ENCODE data around the gene CFAP221. TPM values are rescaled to one million over a fixed set of nuclear protein-coding genes. Genes with fewer than 3 reads are reported as not detected.

Gene CFAP221
- polyA plus RNA-seq, 3 donors from 2014 or later, result not detected

DNA sequence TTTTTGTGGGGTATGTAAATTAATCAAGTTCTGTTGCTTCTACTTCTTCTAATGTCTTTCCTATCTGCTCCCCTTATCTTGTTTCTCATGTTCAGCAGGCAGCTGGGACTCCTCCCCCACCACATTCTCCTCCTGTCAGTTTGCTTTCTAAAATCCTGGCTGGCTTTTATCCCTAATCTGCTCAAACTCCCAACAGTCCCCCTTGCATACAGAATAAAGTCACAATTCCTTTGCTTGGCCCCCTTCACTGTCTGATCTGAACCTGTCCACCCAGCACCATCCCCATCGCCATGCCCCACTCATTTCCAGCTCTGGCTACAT, 2.2 kb downstream of the CFAP221 start:
- Mint-ChIP-seq H3K4me3 (no peak overlapping the region), H3K27me3 (ENCODE audit: low read depth in 3 of 3) (peaks cover 15 to 33% (median 26%) of the 10 kb centered on the region in 3 donors), H3K9me3 (peaks cover 0 to 7% (median 0%) of the 10 kb centered on the region in 6 donors), H3K4me1 (peaks cover 9 to 13% of the 10 kb centered on the region in 2 donors), H3K27ac (no peak overlapping the region), H3K36me3 (peaks cover 0 to 4% (median 3%) of the 10 kb centered on the region in 3 donors)
- DNase-seq, result no peak

DNA sequence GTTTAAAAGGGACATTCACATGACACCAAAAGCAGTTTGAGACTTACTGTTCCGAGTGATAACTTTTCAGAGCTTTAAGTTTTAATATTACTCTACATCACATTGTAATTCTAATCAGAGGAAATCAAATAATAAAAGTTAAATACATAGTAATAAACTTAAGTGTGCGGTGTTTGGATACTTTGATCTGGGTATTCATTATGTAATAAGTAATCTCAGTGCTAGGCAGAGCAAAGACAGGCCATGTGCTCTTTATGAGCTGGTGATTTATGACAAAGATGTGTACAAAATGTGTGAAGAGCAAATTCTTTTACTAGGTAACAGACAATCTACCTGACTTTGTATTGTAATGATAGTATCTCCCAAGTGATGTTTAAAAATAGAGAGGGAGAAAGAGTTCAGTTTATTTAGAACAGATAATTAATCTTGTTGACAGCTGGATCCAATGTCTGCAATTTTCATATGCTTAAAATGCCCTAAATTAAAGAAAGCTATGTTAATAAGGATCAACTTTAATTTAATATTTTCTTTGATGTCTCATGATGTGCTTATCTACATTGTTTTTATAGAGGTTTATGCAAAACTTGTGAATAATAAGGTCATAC, 4.4 kb downstream of the CFAP221 start:
- Mint-ChIP-seq H3K9me3 (peaks cover 0 to 7% (median 0%) of the 10 kb centered on the region in 6 donors), H3K27me3 (ENCODE audit: low read depth in 3 of 3) (peaks cover 9 to 15% (median 15%) of the 10 kb centered on the region in 3 donors), H3K27ac (no peak overlapping the region), H3K36me3 (peaks cover 0 to 3% (median 0%) of the 10 kb centered on the region in 3 donors), H3K4me3 (no peak overlapping the region), H3K4me1 (peaks cover 5 to 6% of the 10 kb centered on the region in 2 donors)
- DNase-seq, result no peak

DNA sequence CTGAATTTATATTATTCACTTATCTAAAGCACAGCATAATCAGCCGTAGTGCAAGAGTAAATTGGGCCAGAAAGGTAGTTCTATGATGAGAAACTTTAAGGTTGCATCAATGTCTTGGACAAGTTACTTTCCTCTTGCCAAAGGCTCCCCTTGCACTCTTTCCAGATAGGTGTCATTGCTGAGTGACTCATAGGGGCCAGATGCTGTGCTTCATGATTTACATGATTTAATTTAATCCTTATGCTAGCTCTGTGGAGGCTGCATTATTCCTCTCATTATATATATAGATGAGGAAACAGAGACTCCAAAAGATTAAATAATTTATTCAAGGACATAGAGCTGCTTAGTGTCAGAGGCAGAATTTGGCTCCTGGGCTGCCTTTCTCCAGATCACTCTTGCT, 5.0 kb downstream of the CFAP221 start:
- Mint-ChIP-seq H3K9me3 (peaks cover 0 to 7% (median 0%) of the 10 kb centered on the region in 6 donors), H3K36me3 (peaks cover 0 to 3% (median 0%) of the 10 kb centered on the region in 3 donors), H3K27ac (no peak overlapping the region), H3K4me3 (no peak overlapping the region), H3K27me3 (ENCODE audit: low read depth in 3 of 3) (peaks cover 9 to 15% (median 14%) of the 10 kb centered on the region in 3 donors), H3K4me1 (peaks cover 0 to 3% of the 10 kb centered on the region in 2 donors)
- DNase-seq, result no peak

DNA sequence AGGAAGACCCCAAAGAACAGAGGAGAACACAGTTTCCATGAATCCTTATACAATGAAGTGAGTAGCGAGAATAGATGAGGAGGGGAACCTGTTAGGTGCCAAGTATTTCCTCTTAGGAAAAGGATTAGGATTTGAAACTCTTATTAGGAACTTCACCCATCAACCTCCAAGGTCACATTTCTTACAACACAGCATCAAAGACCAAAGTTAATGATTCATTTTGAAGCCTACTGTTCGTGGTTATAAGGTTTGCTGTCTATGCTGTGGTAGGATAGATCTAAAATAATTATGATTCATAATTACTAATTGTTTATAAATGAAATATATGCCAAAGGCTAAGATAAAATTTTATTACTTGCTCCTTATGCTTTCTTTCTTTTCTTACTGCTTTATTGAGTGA, 6.1 kb downstream of the CFAP221 start:
- peaks cover 0 to 3% (median 0%) of the 10 kb centered on the region in 6 donors for H3K9me3 Mint-ChIP-seq
- peaks cover 6 to 17% (median 8%) of the 10 kb centered on the region in 3 donors for H3K27me3 Mint-ChIP-seq (ENCODE audit: low read depth in 3 of 3)
- H3K4me1 Mint-ChIP-seq, result no peaks in the 10 kb centered on the region
- H3K36me3 Mint-ChIP-seq, result no peaks in the 10 kb centered on the region
- H3K27ac Mint-ChIP-seq, result no peak overlapping the region
- no peak overlapping the region for H3K4me3 Mint-ChIP-seq
- DNase-seq, result no peak

DNA sequence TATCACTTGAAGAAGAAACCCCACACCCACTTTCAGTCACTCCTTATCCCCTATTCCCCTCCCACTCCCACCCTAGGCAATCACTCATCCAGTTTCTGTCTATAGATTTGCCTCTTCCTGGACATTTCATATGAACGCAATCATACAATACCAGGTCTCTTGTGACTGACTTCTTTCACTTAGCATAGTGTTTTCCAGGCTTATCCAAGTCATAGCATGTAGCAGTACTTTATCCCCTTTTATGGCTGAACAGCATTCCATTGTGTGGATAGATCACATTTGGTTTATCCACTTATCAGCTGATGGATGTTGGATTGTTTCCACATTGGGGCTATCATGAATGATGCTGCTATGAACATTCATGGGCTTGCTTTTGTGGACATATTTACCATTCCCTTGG, 6.6 kb downstream of the CFAP221 start:
- no peak overlapping the region for H3K27ac Mint-ChIP-seq
- peaks cover 6 to 14% (median 8%) of the 10 kb centered on the region in 3 donors for H3K27me3 Mint-ChIP-seq (ENCODE audit: low read depth in 3 of 3)
- no peak overlapping the region for H3K4me3 Mint-ChIP-seq
- peaks cover 0 to 3% (median 0%) of the 10 kb centered on the region in 6 donors for H3K9me3 Mint-ChIP-seq
- no peaks in the 10 kb centered on the region for H3K4me1 Mint-ChIP-seq
- H3K36me3 Mint-ChIP-seq, result no peaks in the 10 kb centered on the region
- DNase-seq, result no peak

DNA sequence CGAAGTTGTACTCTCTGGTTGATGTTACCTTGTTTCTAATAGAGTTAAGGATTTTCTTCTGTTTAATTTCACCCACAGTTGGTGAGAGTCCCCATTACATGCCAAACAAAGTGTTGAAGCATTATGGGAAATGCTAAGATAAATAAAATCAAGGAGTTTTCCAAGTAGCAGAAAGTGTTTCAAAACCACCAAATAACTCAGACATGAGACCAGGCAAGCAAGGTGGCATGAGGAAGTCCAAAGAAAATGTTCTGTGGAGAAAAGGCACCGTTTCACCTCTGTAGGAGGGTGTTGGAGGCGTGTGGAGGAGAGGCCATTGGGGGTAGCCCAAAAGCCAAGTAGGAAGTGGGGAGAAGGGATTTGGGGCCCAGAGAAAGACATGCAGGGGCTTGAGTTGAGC, 8.7 kb downstream of the CFAP221 start:
- DNase-seq, result no peak
- Mint-ChIP-seq H3K9me3 (peaks cover 0 to 3% (median 0%) of the 10 kb centered on the region in 6 donors), H3K27ac (no peak overlapping the region), H3K4me1 (no peaks in the 10 kb centered on the region), H3K27me3 (ENCODE audit: low read depth in 3 of 3) (peaks cover 0 to 8% (median 5%) of the 10 kb centered on the region in 3 donors), H3K36me3 (no peaks in the 10 kb centered on the region), H3K4me3 (no peak overlapping the region)

DNA sequence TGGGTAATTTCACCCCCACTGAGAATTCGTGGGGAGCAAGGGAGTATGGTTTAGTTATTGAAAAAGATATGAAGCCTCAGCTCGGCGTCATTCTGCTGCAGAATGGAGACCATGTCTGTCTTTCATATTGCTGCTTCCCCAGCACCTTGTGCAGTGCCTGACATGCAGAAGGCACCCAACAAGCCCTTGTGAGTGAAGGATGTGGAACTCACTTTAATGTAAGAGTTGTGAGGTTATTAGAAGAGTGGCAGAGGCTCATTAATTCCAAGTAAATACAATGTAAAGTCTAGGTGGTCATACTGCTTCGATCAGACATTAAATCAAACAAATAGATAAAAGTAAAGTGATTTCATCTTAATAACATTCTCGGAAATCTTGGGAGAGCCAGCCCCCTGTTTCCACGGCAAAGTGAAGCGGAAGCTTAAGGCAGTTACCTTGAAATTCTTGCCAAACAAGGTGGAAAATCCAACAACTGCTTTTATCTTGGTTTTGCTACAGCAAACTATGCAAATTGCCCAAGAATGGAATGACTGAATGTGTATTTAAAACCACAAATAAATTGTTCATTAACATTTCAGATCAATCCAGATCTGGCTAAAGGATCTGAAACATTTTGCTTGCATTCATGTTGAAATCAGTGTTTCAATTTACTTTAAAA, 9.6 kb downstream of the CFAP221 start:
- no peak overlapping the region for H3K27ac Mint-ChIP-seq
- DNase-seq, result no peak
- peaks cover 0 to 5% (median 5%) of the 10 kb centered on the region in 3 donors for H3K27me3 Mint-ChIP-seq (ENCODE audit: low read depth in 3 of 3)
- H3K4me3 Mint-ChIP-seq, result no peak overlapping the region
- peaks cover 0 to 3% (median 0%) of the 10 kb centered on the region in 6 donors for H3K9me3 Mint-ChIP-seq
- no peaks in the 10 kb centered on the region for H3K36me3 Mint-ChIP-seq
- H3K4me1 Mint-ChIP-seq, result no peaks in the 10 kb centered on the region

DNA sequence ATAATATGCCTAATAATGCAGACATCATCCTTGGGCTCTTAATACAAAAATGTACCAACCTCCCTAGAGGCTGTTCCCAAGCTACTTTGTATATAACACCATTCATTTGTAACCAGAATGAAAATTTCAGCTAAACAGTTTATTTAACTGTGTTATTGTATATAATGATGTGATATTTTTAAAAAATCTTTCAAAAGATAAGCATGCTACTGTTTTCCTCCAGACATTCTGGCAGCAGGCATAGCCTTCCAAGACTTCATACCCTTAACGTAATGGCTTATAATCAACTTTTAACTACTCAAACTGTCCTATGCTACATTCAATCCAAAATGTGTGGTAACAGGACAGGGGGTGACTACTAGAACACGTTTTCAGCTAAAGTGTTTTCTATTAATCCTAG, 21.2 kb downstream of the CFAP221 start:
- peaks cover 0 to 2% (median 0%) of the 10 kb centered on the region in 6 donors for H3K9me3 Mint-ChIP-seq
- peaks cover 3 to 5% (median 4%) of the 10 kb centered on the region in 3 donors for H3K27me3 Mint-ChIP-seq (ENCODE audit: low read depth in 3 of 3)
- H3K4me1 Mint-ChIP-seq, result no peaks in the 10 kb centered on the region
- no peak overlapping the region for H3K27ac Mint-ChIP-seq
- DNase-seq, result no peak
- H3K4me3 Mint-ChIP-seq, result no peak overlapping the region
- no peaks in the 10 kb centered on the region for H3K36me3 Mint-ChIP-seq

DNA sequence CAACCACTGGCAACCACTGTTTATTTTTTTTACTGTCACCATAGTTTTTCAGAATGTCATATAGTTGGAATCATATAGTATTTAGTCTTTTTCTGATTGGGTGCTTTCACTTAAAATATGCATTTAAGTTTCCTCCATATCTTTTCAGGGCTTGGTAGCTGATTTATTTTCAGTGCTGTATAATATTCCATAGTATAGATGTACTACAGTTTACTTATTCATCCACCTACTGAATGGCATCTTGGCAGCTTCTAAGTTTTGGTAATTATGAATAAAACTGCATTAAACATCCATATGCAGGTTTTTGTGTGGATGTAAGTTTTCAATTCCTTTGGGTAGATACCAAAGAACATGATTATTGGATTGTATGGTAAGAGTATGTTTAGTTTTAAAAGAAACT, 23.0 kb downstream of the CFAP221 start:
- H3K36me3 Mint-ChIP-seq, result no peaks in the 10 kb centered on the region
- peaks cover 0 to 2% (median 0%) of the 10 kb centered on the region in 6 donors for H3K9me3 Mint-ChIP-seq
- no peak overlapping the region for H3K27ac Mint-ChIP-seq
- H3K4me1 Mint-ChIP-seq, result no peaks in the 10 kb centered on the region
- no peak for DNase-seq
- no peak overlapping the region for H3K4me3 Mint-ChIP-seq
- H3K27me3 Mint-ChIP-seq (ENCODE audit: low read depth in 3 of 3), result peaks cover 2 to 4% (median 3%) of the 10 kb centered on the region in 3 donors

DNA sequence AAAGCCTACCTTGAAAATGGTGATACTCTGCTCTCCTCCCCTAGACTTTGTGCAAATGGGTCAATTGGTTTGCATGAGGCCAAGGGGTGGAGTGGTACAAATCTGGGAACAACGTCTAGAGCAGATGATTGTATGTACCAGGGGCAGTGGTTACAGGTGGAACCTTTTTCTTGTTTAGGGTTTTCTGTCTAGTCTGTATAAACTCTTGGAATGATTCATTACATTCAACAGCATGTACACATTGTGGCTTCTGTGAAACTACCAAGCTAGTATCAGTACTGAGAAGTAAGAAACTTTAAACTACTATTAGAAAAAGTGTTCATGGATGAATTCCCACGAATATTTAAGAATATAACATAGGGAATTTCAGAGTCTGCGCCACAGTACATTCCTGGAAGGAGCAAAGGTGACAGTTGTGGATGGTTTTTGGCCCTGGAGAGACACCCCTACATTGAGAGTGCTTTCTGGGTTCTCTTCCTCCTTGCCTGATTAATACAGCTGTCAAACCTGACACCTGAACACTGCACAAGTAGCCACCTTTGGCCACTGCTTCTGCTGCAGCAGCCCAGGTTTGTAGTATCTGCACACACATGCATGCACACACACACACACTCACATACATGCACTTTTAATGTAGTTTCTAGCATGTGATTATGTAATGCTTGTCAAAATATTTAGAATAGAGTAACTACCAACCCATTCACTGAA, 30.0 kb downstream of the CFAP221 start:
- no peak overlapping the region for H3K4me3 Mint-ChIP-seq
- no peak overlapping the region for H3K27ac Mint-ChIP-seq
- H3K4me1 Mint-ChIP-seq, result no peaks in the 10 kb centered on the region
- no peaks in the 10 kb centered on the region for H3K9me3 Mint-ChIP-seq
- DNase-seq, result no peak
- no peaks in the 10 kb centered on the region for H3K36me3 Mint-ChIP-seq
- peaks cover 0 to 6% (median 3%) of the 10 kb centered on the region in 3 donors for H3K27me3 Mint-ChIP-seq (ENCODE audit: low read depth in 3 of 3)

DNA sequence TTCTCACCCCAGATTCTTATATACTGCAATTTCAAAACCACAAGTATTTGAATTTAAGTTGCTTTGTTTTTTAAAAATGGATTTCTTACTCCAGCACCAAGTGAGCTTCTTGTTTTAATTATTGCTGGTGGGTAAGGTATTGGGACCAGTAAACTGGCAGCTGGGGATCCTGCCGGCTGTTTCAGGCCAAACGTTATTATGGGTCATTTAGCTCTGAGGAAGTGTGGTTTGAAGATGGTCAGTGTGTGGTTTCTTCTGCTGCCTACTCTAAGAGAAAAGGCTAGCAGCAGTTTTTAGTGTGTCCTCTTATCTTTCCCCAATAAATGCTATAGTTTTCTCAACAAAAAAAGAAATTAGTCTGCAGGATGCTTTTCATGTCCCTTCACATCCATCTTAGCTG, 30.6 kb downstream of the CFAP221 start:
- peaks cover 0 to 4% (median 3%) of the 10 kb centered on the region in 3 donors for H3K27me3 Mint-ChIP-seq (ENCODE audit: low read depth in 3 of 3)
- H3K9me3 Mint-ChIP-seq, result no peaks in the 10 kb centered on the region
- no peak overlapping the region for H3K4me3 Mint-ChIP-seq
- no peak overlapping the region for H3K27ac Mint-ChIP-seq
- no peaks in the 10 kb centered on the region for H3K4me1 Mint-ChIP-seq
- DNase-seq, result no peak
- no peaks in the 10 kb centered on the region for H3K36me3 Mint-ChIP-seq

DNA sequence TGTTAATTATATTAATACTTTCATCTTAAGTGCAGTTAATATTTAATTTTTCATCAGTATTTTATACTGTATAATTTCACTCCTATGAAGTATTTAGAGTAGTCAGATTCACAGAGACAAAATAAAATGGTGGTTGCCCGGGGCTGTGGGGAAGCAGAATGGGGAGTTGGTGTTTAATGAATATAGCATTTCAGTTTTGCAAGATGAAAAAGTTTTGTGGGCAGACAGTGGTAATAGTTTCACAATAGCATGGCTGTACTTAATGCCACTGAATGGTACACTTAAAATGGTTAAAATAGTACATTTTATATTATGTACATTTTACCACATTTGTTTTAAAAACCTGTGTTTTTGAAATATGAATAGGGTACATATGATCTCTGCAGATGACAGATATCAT, 31.2 kb downstream of the CFAP221 start:
- H3K9me3 Mint-ChIP-seq, result no peaks in the 10 kb centered on the region
- H3K4me1 Mint-ChIP-seq, result no peaks in the 10 kb centered on the region
- no peaks in the 10 kb centered on the region for H3K36me3 Mint-ChIP-seq
- no peak overlapping the region for H3K27ac Mint-ChIP-seq
- no peak for DNase-seq
- H3K27me3 Mint-ChIP-seq (ENCODE audit: low read depth in 3 of 3), result peaks cover 0 to 4% (median 3%) of the 10 kb centered on the region in 3 donors
- no peak overlapping the region for H3K4me3 Mint-ChIP-seq

DNA sequence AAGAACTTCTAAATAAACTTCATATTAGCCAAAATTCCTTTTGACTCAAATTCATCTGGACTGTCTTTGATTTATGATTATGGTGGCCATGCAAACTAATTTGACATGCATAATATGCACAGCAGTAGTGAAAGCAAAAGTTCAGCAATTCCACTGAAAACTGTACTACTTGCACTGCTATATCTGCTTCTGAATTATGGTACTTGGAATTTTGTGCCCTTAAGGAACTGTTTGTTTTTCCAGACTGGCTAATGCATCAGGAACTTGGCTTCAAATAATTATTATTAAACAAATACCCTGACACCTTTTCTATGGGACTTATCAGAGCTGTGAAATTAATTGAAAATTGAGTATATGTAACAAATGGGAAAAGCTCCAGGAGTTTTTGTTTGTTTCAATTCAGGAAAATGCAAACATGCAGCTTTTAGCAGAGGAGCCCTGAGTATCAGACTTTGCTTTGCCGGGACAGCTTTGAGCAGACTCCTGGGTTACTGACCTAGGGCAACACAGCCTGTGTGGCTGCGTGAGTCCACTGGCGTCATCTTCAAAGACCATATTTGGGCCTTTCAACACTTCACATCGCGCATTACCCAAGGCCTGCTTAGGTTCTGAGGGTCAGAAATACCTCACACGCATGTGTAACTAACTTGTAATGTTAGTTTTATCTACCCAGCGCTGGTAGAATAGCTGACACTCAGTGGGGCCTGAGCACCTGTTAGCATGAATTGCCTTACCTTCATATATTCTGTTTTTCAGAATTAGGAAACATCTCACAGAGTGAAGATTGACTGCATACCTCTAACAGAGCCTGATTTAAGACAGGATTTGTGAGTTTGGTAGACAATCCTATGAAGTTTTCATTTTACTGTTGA, 35.4 kb downstream of the CFAP221 start:
- H3K9me3 Mint-ChIP-seq, result no peaks in the 10 kb centered on the region
- no peak overlapping the region for H3K27ac Mint-ChIP-seq
- H3K4me3 Mint-ChIP-seq, result no peak overlapping the region
- no peaks in the 10 kb centered on the region for H3K4me1 Mint-ChIP-seq
- H3K36me3 Mint-ChIP-seq, result no peaks in the 10 kb centered on the region
- DNase-seq, result no peak
- H3K27me3 Mint-ChIP-seq (ENCODE audit: low read depth in 3 of 3), result peaks cover 0 to 4% (median 1%) of the 10 kb centered on the region in 3 donors
